ENCODE data around the gene WASF3.
A peak's percentile ranks its signal among the peaks of the same experiment; 100 is the strongest.

WASF3 gene

GRCh38 chr13:26707122-26708006 is 149.9 kb downstream of the WASF3 start:
- no peak overlapping the region for H3K4me3 ChIP-seq (replicated peaks; ENCODE audit: low read depth, low read length)
- DNase-seq (ENCODE audit: extremely low read depth, insufficient read length): no peak
- TF ChIP-seq CTCF (IDR thresholded peaks at IDR 0.05; ENCODE audit: insufficient read depth, low read length, poor library complexity, severe bottlenecking): peak; percentile 64
- no peaks in the 10 kb centered on the region for H3K36me3 ChIP-seq (ENCODE audit: control insufficient read depth, insufficient read depth, low read length)
- no peaks in the 10 kb centered on the region for H3K27me3 ChIP-seq (replicated peaks; ENCODE audit: control insufficient read depth, insufficient read depth, low read length)

GRCh38 chr13:26708007-26708297 is 150.5 kb downstream of the WASF3 start:
- H3K36me3 ChIP-seq (ENCODE audit: control insufficient read depth, insufficient read depth, low read length): no peaks in the 10 kb centered on the region
- no peak overlapping the region for H3K4me3 ChIP-seq (replicated peaks; ENCODE audit: low read depth, low read length)
- H3K27me3 ChIP-seq (replicated peaks; ENCODE audit: control insufficient read depth, insufficient read depth, low read length): no peaks in the 10 kb centered on the region
- no peak for TF ChIP-seq CTCF (IDR thresholded peaks at IDR 0.05; ENCODE audit: insufficient read depth, low read length, poor library complexity, severe bottlenecking)
- DNase-seq (ENCODE audit: extremely low read depth, insufficient read length): no peak

- Histone ChIP-seq H3K4me3 (replicated peaks; ENCODE audit: low read depth, low read length) (no peak overlapping the region), H3K27me3 (replicated peaks; ENCODE audit: control insufficient read depth, insufficient read depth, low read length) (no peaks in the 10 kb centered on the region), H3K36me3 (ENCODE audit: control insufficient read depth, insufficient read depth, low read length) (no peaks in the 10 kb centered on the region)
- no peak for DNase-seq (ENCODE audit: extremely low read depth, insufficient read length)
- no peak for TF ChIP-seq CTCF (IDR thresholded peaks at IDR 0.05; ENCODE audit: insufficient read depth, low read length, poor library complexity, severe bottlenecking)
Observed at GRCh38 chr13:26709461-26709860, 152.0 kb downstream of the WASF3 start.

GRCh38 chr13:26710166-26710565 is 152.7 kb downstream of the WASF3 start:
- no peak overlapping the region for H3K4me3 ChIP-seq (replicated peaks; ENCODE audit: low read depth, low read length)
- TF ChIP-seq CTCF (IDR thresholded peaks at IDR 0.05; ENCODE audit: insufficient read depth, low read length, poor library complexity, severe bottlenecking): no peak
- no peak for DNase-seq (ENCODE audit: extremely low read depth, insufficient read length)
- H3K36me3 ChIP-seq (ENCODE audit: control insufficient read depth, insufficient read depth, low read length): no peaks in the 10 kb centered on the region
- H3K27me3 ChIP-seq (replicated peaks; ENCODE audit: control insufficient read depth, insufficient read depth, low read length): no peaks in the 10 kb centered on the region

- no peak for DNase-seq (ENCODE audit: extremely low read depth, insufficient read length)
- Histone ChIP-seq H3K4me3 (replicated peaks; ENCODE audit: low read depth, low read length) (no peak overlapping the region), H3K27me3 (replicated peaks; ENCODE audit: control insufficient read depth, insufficient read depth, low read length) (no peaks in the 10 kb centered on the region), H3K36me3 (ENCODE audit: control insufficient read depth, insufficient read depth, low read length) (no peaks in the 10 kb centered on the region)
- no peak for TF ChIP-seq CTCF (IDR thresholded peaks at IDR 0.05; ENCODE audit: insufficient read depth, low read length, poor library complexity, severe bottlenecking)
Observed at GRCh38 chr13:26711211-26711610, 153.7 kb downstream of the WASF3 start.

Measured in GM06990 (cell line).